ENCODE results near the gene TPTE2.
A peak's percentile ranks its signal among the peaks of the same experiment; 100 is the strongest.
"Not testable (repeated sequence)": the region's sequence is repeated elsewhere in the genome, so short reads cannot be mapped to it uniquely, and the experiment has no call there.

The TPTE2 gene

GRCh38 chr13:19561127-19561582 is at the start of gene TPTE2:
Gene TPTE2, minus strand, starts transcription at chr13:19561532. Its CDS starts 58,298 bp downstream, at chr13:19503234.
- DNase-seq = not testable (repeated sequence)

GRCh38 chr13:19607523-19608078 is 46.3 kb upstream of the TPTE2 start:
- no peak for DNase-seq

GRCh38 chr13:19606737-19607136 is 45.4 kb upstream of the TPTE2 start:
- DNase-seq = no peak

GRCh38 chr13:19606152-19606551 is 44.8 kb upstream of the TPTE2 start:
- no peak for DNase-seq

GRCh38 chr13:19605161-19605955 is 44.0 kb upstream of the TPTE2 start:
- DNase-seq = no peak

- no peak for DNase-seq
Measured at GRCh38 chr13:19604306-19604705, 43.0 kb upstream of the TPTE2 start.

GRCh38 chr13:19601749-19602725 is 40.7 kb upstream of the TPTE2 start:
- peak; percentile 22 to 56 (median 37) for DNase-seq

- peak; percentile 45 to 67 (median 65) for DNase-seq
Measured at GRCh38 chr13:19597523-19597922, 36.2 kb upstream of the TPTE2 start.

GRCh38 chr13:19596960-19597361 is 35.6 kb upstream of the TPTE2 start:
- peak; percentile 19 to 35 (median 26) for DNase-seq

GRCh38 chr13:19596086-19596485 is 34.8 kb upstream of the TPTE2 start:
- DNase-seq = no peak

- DNase-seq = no peak
Measured at GRCh38 chr13:19592657-19593180, 31.4 kb upstream of the TPTE2 start.

- peak; percentile 13 to 44 (median 29) for DNase-seq
Measured at GRCh38 chr13:19591864-19592263, 30.5 kb upstream of the TPTE2 start.

- no peak for DNase-seq
Measured at GRCh38 chr13:19590423-19590822, 29.1 kb upstream of the TPTE2 start.

GRCh38 chr13:19589312-19589711 is 28.0 kb upstream of the TPTE2 start:
- DNase-seq = no peak

GRCh38 chr13:19587635-19588300 is 26.4 kb upstream of the TPTE2 start:
- peak; percentile 8 to 31 (median 23) for DNase-seq

- DNase-seq = peak; percentile 75 to 83 (median 80)
Measured at GRCh38 chr13:19586904-19587634, 25.7 kb upstream of the TPTE2 start.

- no peak for DNase-seq
Measured at GRCh38 chr13:19581675-19582074, 20.3 kb upstream of the TPTE2 start.

- DNase-seq = no peak
Measured at GRCh38 chr13:19575230-19575629, 13.9 kb upstream of the TPTE2 start.

- DNase-seq = no peak
Measured at GRCh38 chr13:19573120-19573716, 11.9 kb upstream of the TPTE2 start.

- DNase-seq = no peak
Measured at GRCh38 chr13:19572280-19572679, 10.9 kb upstream of the TPTE2 start.

All from suppressor macrophage treated with lipopolysaccharide for 1 hour (primary cell).